ENCODE data around the gene ANKH. TPM values are rescaled to one million over a fixed set of nuclear protein-coding genes. Genes with fewer than 3 reads are reported as not detected.
"Not testable (repeated sequence)": the region's sequence is repeated elsewhere in the genome, so short reads cannot be mapped to it uniquely, and the experiment has no call there.

ANKH gene
- total RNA-seq, 3 donors from 2014 or later = 83.1 to 102 (median 101) TPM

- DNase-seq = no peak
- Mint-ChIP-seq H3K27me3 (ENCODE audit: low read depth) (no peaks in the 10 kb centered on the region), H3K9me3 (no peaks in the 10 kb centered on the region), H3K4me3 (no peak overlapping the region), H3K4me1 (ENCODE audit: low read depth) (peaks cover 79% of the 10 kb centered on the region), H3K36me3 (ENCODE audit: insufficient read depth) (peaks cover 15% of the 10 kb centered on the region)
- ATAC-seq = no peak
These were observed 57.8 kb downstream of the ANKH start for GRCh38 chr5:14813747-14814146.

DNA sequence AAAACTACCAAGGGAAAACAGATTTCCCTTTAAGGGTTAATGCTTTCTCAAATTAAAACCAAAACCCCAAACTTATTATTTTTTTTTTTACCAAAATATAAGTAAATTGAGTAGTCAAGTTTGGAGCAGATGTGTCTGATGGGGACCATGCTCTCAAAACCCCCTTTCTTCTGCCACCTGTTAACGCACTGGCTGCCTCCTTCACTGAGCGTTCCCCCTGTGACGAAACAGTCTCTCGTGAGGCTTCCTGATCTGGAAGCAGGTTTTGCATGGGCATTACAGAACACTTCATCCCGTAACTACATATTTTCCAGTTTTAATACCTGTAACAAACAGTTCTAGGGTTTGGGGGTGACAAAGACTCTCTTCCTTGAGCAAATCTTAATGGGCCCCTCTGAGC lies 59.4 kb downstream of the ANKH start:
- Mint-ChIP-seq H3K36me3 (ENCODE audit: insufficient read depth) (peaks cover 12% of the 10 kb centered on the region), H3K4me3 (no peak overlapping the region), H3K27me3 (ENCODE audit: low read depth) (no peaks in the 10 kb centered on the region), H3K4me1 (ENCODE audit: low read depth) (peaks cover 75% of the 10 kb centered on the region), H3K9me3 (no peaks in the 10 kb centered on the region)
- DNase-seq (no peak), ATAC-seq (no peak)

- Mint-ChIP-seq H3K4me1 (ENCODE audit: low read depth) (peaks cover 66% of the 10 kb centered on the region), H3K9me3 (no peaks in the 10 kb centered on the region), H3K27me3 (ENCODE audit: low read depth) (no peaks in the 10 kb centered on the region), H3K4me3 (no peak overlapping the region), H3K36me3 (ENCODE audit: insufficient read depth) (peaks cover 5% of the 10 kb centered on the region)
- no peak for DNase-seq
- ATAC-seq = no peak
These were observed 60.5 kb downstream of the ANKH start for GRCh38 chr5:14810928-14811572.

GRCh38 chr5:14810282-14810681 lies 61.3 kb downstream of the ANKH start:
- Mint-ChIP-seq H3K4me1 (ENCODE audit: low read depth) (peaks cover 64% of the 10 kb centered on the region), H3K36me3 (ENCODE audit: insufficient read depth) (peaks cover 12% of the 10 kb centered on the region), H3K4me3 (peak overlapping the region; percentile 73), H3K9me3 (no peaks in the 10 kb centered on the region), H3K27me3 (ENCODE audit: low read depth) (no peaks in the 10 kb centered on the region)
- ATAC-seq (no peak), DNase-seq (no peak)

GRCh38 chr5:14809369-14810155 lies 62.0 kb downstream of the ANKH start:
- H3K27me3 Mint-ChIP-seq (ENCODE audit: low read depth) = no peaks in the 10 kb centered on the region
- peak; percentile 96 to 97 for ATAC-seq
- peak overlapping the region; percentile 73 for H3K4me3 Mint-ChIP-seq
- no peaks in the 10 kb centered on the region for H3K9me3 Mint-ChIP-seq
- peaks cover 61% of the 10 kb centered on the region for H3K4me1 Mint-ChIP-seq (ENCODE audit: low read depth)
- peak; percentile 55 for DNase-seq
- H3K36me3 Mint-ChIP-seq (ENCODE audit: insufficient read depth) = peaks cover 15% of the 10 kb centered on the region

GRCh38 chr5:14807471-14807870 lies 64.1 kb downstream of the ANKH start:
- Mint-ChIP-seq H3K4me1 (ENCODE audit: low read depth) (peaks cover 54% of the 10 kb centered on the region), H3K27me3 (ENCODE audit: low read depth) (no peaks in the 10 kb centered on the region), H3K9me3 (no peaks in the 10 kb centered on the region), H3K4me3 (no peak overlapping the region), H3K36me3 (ENCODE audit: insufficient read depth) (peaks cover 24% of the 10 kb centered on the region)
- ATAC-seq = no peak
- no peak for DNase-seq

- Mint-ChIP-seq H3K36me3 (ENCODE audit: insufficient read depth) (peaks cover 33% of the 10 kb centered on the region), H3K9me3 (no peaks in the 10 kb centered on the region), H3K4me1 (ENCODE audit: low read depth) (peaks cover 58% of the 10 kb centered on the region), H3K4me3 (no peak overlapping the region), H3K27me3 (ENCODE audit: low read depth) (no peaks in the 10 kb centered on the region)
- ATAC-seq (no peak), DNase-seq (no peak)
These were observed 65.1 kb downstream of the ANKH start for GRCh38 chr5:14806456-14806855.

DNA sequence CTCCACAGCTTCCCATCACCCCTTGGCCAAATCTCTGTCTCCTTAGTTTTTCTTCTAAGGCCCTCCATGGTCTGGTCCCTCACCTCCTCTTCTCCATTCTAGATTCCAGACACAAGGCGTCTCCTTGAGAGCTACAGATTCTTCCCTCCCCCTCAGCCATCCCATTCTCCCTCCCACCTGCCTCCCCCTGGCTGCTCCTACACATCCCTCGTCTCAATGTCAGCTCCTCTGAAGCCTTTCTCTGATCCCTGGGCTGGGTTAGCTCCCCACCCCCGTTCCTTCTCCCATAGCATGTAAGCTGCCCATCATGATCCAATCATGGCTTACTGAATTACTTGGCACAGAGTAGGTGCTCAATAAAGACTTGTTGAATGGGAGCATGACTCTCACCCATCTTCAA lies 69.0 kb downstream of the ANKH start:
- Mint-ChIP-seq H3K4me3 (no peak overlapping the region), H3K9me3 (no peaks in the 10 kb centered on the region), H3K4me1 (ENCODE audit: low read depth) (peaks cover 44% of the 10 kb centered on the region), H3K36me3 (ENCODE audit: insufficient read depth) (peaks cover 41% of the 10 kb centered on the region), H3K27me3 (ENCODE audit: low read depth) (no peaks in the 10 kb centered on the region)
- ATAC-seq (no peak), DNase-seq (no peak)

DNA sequence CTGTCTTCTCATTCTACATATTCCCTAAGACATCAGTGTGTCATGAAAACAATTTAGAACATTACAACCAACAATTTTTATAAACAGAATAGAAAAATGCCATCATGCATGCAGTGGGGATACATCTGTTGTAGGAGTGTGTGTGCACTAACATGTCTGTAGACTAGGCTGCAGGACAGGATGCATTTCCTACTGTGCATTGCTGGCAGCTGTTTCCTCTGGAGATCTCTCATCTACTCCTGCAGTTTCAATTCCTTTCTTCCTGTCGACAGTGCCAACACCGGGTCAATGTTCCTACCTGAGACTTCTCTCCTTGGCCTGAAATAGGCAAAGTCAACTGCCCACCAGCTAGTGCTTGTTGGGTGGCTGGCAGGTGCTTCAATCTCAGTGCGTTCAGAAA lies 69.8 kb downstream of the ANKH start:
- Mint-ChIP-seq H3K9me3 (no peaks in the 10 kb centered on the region), H3K4me1 (ENCODE audit: low read depth) (peaks cover 47% of the 10 kb centered on the region), H3K27me3 (ENCODE audit: low read depth) (no peaks in the 10 kb centered on the region), H3K36me3 (ENCODE audit: insufficient read depth) (peaks cover 48% of the 10 kb centered on the region), H3K4me3 (no peak overlapping the region)
- DNase-seq (no peak), ATAC-seq (no peak)

DNA sequence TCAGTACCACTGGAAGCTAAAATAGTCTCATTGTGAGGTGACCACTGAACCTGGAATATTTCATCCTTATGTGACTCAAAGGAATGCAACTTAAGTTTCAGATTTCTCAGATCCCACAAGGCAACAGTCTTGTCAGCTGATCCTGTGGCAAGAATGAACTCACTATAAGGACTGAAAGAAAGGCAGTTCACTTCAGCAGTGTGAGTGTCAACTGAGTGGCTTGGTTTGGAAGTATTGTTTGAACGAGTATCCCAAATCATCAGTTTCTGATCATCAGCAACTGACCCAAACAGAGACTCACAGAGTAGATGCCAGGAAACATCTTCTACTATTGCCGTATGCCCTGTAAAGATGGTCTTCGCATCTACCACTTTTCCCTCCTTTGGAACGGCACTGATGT lies 74.2 kb downstream of the ANKH start:
- DNase-seq; ATAC-seq; H3K4me3 Mint-ChIP-seq; H3K9me3 Mint-ChIP-seq; H3K27me3 Mint-ChIP-seq (ENCODE audit: low read depth): not testable (repeated sequence)
- peaks cover 33% of the 10 kb centered on the region for H3K36me3 Mint-ChIP-seq (ENCODE audit: insufficient read depth)
- peaks cover 50% of the 10 kb centered on the region for H3K4me1 Mint-ChIP-seq (ENCODE audit: low read depth)

DNA sequence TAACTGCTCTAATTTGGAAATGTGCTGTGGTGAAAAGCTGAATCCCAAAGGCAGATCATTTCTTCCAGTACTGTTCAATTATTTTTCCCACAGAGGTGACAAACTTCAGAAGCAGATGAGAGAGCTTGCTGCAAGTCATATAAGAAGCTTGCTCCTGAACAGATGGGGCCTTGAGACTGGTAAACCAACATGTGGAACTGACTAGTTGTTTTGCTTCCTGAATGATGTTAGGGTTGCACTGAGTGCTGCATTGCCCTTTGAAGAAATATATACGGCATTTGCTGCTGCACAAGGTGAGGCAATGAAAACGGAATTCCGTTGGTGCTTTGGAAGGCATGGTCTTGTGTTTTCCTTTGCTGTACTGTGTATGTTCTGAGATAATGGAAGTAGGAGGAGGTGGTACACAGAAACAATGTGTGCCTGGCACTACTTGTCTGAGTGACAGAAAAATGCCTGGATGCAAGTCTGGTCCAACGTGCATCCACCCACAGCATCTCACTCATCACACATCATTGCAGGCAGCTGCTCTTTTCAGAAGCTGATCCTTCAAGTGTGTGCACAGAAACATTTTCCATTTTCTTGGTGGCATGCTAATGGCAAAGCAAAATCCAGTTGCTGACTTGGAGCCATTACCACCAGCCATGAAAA lies 76.9 kb downstream of the ANKH start:
- H3K36me3 Mint-ChIP-seq (ENCODE audit: insufficient read depth) = peaks cover 31% of the 10 kb centered on the region

DNA sequence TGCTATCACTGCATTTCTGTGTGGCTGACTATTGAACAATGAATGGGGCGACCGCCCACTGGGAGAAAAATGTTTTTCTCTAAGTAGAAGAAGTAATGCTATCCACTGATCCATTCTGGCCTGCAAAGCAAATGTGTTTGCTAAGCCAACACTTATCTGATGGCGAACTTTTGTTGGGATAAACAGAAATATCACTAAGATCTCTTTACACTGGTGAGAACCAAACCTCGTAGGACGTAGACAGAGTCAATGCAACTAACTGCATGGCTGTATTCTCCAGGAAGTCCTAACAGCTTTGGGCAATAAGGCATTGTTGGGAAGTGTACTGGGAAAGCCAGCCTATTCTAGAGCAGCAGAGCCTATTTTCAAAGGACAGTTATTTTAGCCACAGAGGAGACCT lies 77.7 kb downstream of the ANKH start:
- Mint-ChIP-seq H3K4me3 (no peak overlapping the region), H3K36me3 (ENCODE audit: insufficient read depth) (peaks cover 31% of the 10 kb centered on the region), H3K4me1 (ENCODE audit: low read depth) (peaks cover 56% of the 10 kb centered on the region), H3K9me3 (no peaks in the 10 kb centered on the region), H3K27me3 (ENCODE audit: low read depth) (no peaks in the 10 kb centered on the region)
- DNase-seq (no peak), ATAC-seq (no peak)

More for the DNA sequence above, 76.9 kb downstream of the ANKH start:
- ATAC-seq (peak in 1 of 2 donors; percentile 46), DNase-seq (no peak)
- Mint-ChIP-seq H3K4me3 (no peak overlapping the region), H3K4me1 (ENCODE audit: low read depth) (peaks cover 56% of the 10 kb centered on the region), H3K27me3 (ENCODE audit: low read depth) (no peaks in the 10 kb centered on the region), H3K9me3 (no peaks in the 10 kb centered on the region)

- Mint-ChIP-seq H3K4me3 (no peak overlapping the region), H3K27me3 (ENCODE audit: low read depth) (no peaks in the 10 kb centered on the region), H3K4me1 (ENCODE audit: low read depth) (peaks cover 58% of the 10 kb centered on the region), H3K36me3 (ENCODE audit: insufficient read depth) (peaks cover 26% of the 10 kb centered on the region), H3K9me3 (no peaks in the 10 kb centered on the region)
- DNase-seq = no peak
- no peak for ATAC-seq
These were observed 80.7 kb downstream of the ANKH start for GRCh38 chr5:14790911-14791310.

DNA sequence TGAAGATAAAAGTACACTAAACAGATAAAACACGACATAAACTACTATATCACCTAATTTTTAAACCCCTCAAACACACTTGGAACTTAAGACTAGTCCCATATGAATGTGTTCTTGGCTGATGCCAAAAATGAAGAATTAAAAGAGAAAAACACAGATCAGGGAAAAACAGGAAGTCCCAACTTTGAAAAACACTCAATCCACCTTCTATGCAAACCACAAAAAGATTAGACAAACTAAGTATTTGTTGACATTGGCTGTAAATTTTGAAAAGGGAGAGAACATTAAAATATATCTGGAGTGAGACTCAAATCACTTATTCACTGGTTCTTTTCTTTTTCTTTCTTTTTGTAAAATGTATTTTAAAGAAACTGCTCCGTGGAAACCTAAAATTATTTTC lies 81.4 kb downstream of the ANKH start:
- H3K4me1 Mint-ChIP-seq (ENCODE audit: low read depth) = peaks cover 55% of the 10 kb centered on the region
- H3K9me3 Mint-ChIP-seq = no peaks in the 10 kb centered on the region
- no peak for ATAC-seq
- H3K4me3 Mint-ChIP-seq = no peak overlapping the region
- peaks cover 26% of the 10 kb centered on the region for H3K36me3 Mint-ChIP-seq (ENCODE audit: insufficient read depth)
- DNase-seq = no peak
- H3K27me3 Mint-ChIP-seq (ENCODE audit: low read depth) = no peaks in the 10 kb centered on the region

Measured in activated T-cell treated with anti-CD3 and anti-CD28 coated beads, Interleukin-2, amount 50 U/mL, for 4 hours (primary cell).